OCI-M1 (cell line): ENCODE measurements around the gene ARF1.

Source experiments
- DNase-seq: peaks from one replicate; lab custom pipeline; 2025; lab: John Stamatoyannopoulos, UW

The ARF1 gene

GRCh38 chr1:228147768-228148167 lies 65.3 kb downstream of the ARF1 start:
- no peak for DNase-seq

DNA sequence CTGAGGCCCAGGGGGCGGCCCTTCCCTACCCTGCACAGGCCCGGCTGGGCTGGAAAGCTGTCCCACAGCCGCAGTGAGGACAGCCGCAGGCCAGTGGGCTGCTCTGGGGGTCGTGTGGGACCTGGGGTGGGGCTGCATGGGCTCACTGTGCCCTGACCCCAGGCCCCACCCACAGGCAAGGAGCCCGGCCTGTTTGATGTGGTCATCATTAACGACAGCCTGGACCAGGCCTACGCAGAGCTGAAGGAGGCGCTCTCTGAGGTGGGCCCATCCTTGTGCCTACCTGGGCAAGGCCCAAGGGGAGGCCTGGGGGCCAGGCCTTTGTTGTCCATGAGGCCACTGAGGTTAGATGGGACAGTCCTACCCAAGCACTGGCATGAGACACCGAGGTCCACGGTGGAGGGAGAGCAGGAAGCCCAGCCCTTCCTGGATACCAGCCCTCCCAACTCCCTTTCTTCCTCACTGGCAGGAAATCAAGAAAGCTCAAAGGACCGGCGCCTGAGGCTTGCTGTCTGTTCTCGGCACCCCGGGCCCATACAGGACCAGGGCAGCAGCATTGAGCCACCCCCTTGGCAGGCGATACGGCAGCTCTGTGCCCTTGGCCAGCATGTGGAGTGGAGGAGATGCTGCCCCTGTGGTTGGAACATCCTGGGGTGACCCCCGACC lies 65.8 kb downstream of the ARF1 start:
- no peak for DNase-seq
